Upper lobe of left lung (tissue), 6 donors: Measurements from ENCODE around the gene MIEF2. TPM values are rescaled to one million over a fixed set of nuclear protein-coding genes. Genes with fewer than 3 reads are reported as not detected.
A peak's percentile ranks its signal among the peaks of the same experiment; 100 is the strongest.

ENCODE experiments used
- ATAC-seq, 2 donors: fragments of 200-7000 bp; cut with Tn5 transposase; one replicate each; pipeline ENCODE4 v1.9.1; 2022; ENCODE audit warnings: mild to moderate bottlenecking in 2 of 2, moderate library complexity in 2 of 2; ENCODE audit not compliant: low FRiP score in 2 of 2
- DNase-seq, 2 donors: peaks; one replicate each; pipeline ENCODE4 v3.0.0-alpha.2; 2019 to 2020
- H3K27ac ChIP-seq, 4 donors: fragments of 200-600 bp; sonication (generic); one replicate each; pipeline ENCODE4 v1.5.1; 2016 to 2019
- H3K27me3 ChIP-seq, 4 donors: fragments of 200-600 bp; sonication (generic); one replicate each; pipeline ENCODE4 v1.5.1; 2017 to 2019
- H3K36me3 ChIP-seq, 4 donors: fragments of 200-600 bp; sonication (generic); one replicate each; pipeline ENCODE4 v1.5.1; 2016 to 2019
- H3K4me1 ChIP-seq, 4 donors: fragments of 200-600 bp; sonication (generic); one replicate each; pipeline ENCODE4 v1.5.1; 2018 to 2019
- H3K4me3 ChIP-seq, 4 donors: fragments of 200-600 bp; sonication (generic); one replicate each; pipeline ENCODE4 v1.5.1; 2017 to 2019; ENCODE audit warnings: mild to moderate bottlenecking in 2 of 4, moderate library complexity in 1 of 4
- H3K9me3 ChIP-seq, 4 donors: fragments of 200-600 bp; sonication (generic); one replicate each; pipeline ENCODE4 v1.5.1; 2018 to 2019
- EP300 ChIP-seq, 4 donors: sonication (generic); formaldehyde crosslinking; IDR thresholded peaks; one replicate each; pipeline ENCODE4 v1.5.1; 2017; ENCODE audit warnings: antibody characterized with exemption in 4 of 4, control low read depth in 2 of 4
- POLR2A ChIP-seq, 4 donors: fragments of 450-650 bp; IDR thresholded peaks; one replicate each; pipeline ENCODE4 v1.5.1; 2016 to 2017; ENCODE audit warnings: antibody characterized with exemption in 4 of 4, mild to moderate bottlenecking in 2 of 4
- POLR2AphosphoS5 ChIP-seq, 2 donors: sonication (generic); formaldehyde crosslinking; IDR thresholded peaks; one replicate each; pipeline ENCODE4 v1.5.1; 2017; ENCODE audit warnings: antibody characterized with exemption in 2 of 2
- WGBS, 2 donors: methylation state at CpG; one replicate each; pipeline ENCODE4 v1.1.5; 2017 to 2018; 5-methylcytosine and 5-hydroxymethylcytosine counted together
- total RNA-seq, 6 donors: library from RNA; depleted of rRNA in 4 of 6; stranded (reverse); fragments of >200 nt in 4 of 6; gene quantifications; one replicate each; pipeline versions ENCODE4 v1.1.0 to v1.2.1, GENCODE V29; 2016 to 2021
- TF ChIP-seq, protein P1 (sequence below), 6 experiments: fragments of 450-650 bp in 4 of 6; fragments of 200-600 bp in 2 of 6; sonication (generic) in 2 of 6; IDR thresholded peaks; one replicate each; pipeline ENCODE4 v1.5.1; 2016 to 2019; ENCODE audit warnings: antibody characterized with exemption in 6 of 6
- donor health status: DM: no; HTN: no; CAD: no; lungs with moderate emphysema.
- donor health status: DM: no; HTN: yes; CAD: no; lungs with severe emphysema.

The MIEF2 gene
- total RNA-seq, 6 donors from 2014 or later = 17.2 to 79.3 (median 31.8) TPM

DNA sequence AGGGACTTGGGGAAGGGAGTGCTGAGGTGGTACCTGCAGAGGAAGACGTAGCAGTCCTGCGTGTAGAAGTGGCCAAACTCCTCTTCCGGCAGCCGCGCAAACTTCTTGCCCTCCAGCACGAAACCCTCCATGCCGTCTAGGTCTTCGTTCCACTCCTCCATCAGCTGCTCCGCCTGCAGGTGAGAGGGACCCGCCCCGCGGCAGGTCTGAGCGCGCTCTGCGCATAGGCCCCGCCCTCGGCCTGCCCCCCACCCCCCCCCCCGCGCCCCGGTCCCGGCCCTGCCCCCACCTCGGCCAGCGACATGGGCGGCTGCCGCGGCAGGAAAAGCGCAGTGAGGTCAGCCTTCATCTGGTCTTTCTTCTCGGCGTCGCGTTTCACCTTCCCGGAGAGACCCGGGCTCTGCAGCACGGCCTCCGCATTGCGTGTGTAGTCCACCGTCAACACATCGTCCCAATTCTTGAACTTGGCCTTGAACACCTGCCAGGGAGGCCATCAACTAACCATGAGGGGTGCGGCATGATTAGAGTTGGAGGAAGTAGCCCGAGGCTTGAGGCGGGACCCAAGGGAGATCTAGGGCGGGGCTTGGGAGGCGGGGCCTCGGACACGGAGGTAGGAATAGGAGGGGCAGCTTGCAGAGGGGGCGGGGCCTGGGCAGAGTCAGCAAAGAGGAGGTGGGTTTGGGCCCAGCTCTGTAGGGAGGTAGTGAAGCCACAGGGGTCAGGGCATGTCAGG, 13.4 kb upstream of the MIEF2 start:
- WGBS, 2 donors = 70 to 71% methylated on average over 32 to 44 of the region's 46 CpGs
- Histone ChIP-seq H3K4me3 (peak overlapping the region in 2 of 4 donors; percentile 33 to 38), H3K4me1 (peaks cover 4 to 23% (median 15%) of the 10 kb centered on the region in 4 donors), H3K27ac (peak overlapping the region in 3 of 4 donors; percentile 21 to 55 (median 30)), H3K27me3 (no peaks in the 10 kb centered on the region), H3K9me3 (no peaks in the 10 kb centered on the region), H3K36me3 (peaks cover 18 to 97% (median 87%) of the 10 kb centered on the region in 4 donors)
- TF ChIP-seq EP300 (IDR thresholded peaks at IDR 0.05) (no peak), POLR2AphosphoS5 (IDR thresholded peaks at IDR 0.05) (no peak)
- peak; percentile 64 to 82 for ATAC-seq
- DNase-seq = peak; percentile 85 to 91

DNA sequence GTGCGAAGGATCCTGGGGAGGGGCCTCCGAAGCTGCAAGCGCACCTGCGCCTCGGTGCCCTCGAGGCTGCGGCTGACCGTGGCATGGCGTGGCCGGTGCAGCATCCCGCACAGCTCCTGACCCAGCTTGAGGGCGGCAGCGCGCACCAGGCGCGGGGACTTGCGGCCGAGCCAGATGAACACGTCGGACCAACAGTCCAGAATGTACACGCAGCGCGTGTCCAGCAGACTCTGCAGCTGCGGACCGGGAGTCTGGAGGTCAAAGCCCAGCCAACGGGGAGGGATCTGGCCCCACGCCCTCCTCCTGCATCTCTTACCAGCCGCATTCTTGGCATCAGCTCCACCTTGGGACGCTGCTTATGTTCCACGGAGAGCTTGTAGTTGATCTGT, 12.9 kb upstream of the MIEF2 start:
- 85 to 90% methylated on average over 16 to 30 of the region's 30 CpGs for WGBS, 2 donors
- peak in 1 of 2 donors; percentile 86 for DNase-seq

DNA sequence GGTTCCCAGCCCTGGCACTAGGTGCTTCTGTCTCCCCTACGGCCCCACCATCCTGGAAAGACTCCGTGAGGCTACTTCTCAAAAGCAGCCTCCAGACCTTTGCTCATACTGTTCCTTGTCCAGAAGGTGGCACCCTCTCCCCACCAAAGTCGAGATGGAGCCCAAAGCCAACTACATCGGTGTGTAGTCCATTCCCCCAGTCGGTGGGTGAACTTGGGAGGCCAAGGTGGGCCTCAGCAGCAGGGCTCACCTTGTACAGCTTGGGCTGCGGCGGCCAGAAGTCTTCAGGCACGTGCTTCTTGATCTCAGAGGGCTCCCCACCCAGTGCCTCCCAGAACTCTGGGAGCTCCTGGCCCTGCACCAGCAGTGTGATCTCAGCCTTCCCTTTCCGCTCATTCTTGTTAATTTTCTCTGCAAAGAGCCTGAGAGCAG, 12.1 kb upstream of the MIEF2 start:
- DNase-seq (peak in 1 of 2 donors; percentile 58), ATAC-seq (peak; percentile 64 to 74)
- Histone ChIP-seq H3K4me1 (peaks cover 4 to 23% (median 15%) of the 10 kb centered on the region in 4 donors), H3K27me3 (no peaks in the 10 kb centered on the region), H3K36me3 (peaks cover 26 to 98% (median 92%) of the 10 kb centered on the region in 4 donors), H3K27ac (peak overlapping the region in 3 of 4 donors; percentile 21 to 44 (median 32)), H3K4me3 (no peak overlapping the region), H3K9me3 (no peaks in the 10 kb centered on the region)
- 33 to 34% methylated on average over 9 of the region's 9 CpGs for WGBS, 2 donors
- TF ChIP-seq POLR2AphosphoS5 (IDR thresholded peaks at IDR 0.05) (no peak), POLR2A (IDR thresholded peaks at IDR 0.05) (no peak), EP300 (IDR thresholded peaks at IDR 0.05) (no peak)
- TF ChIP-seq, protein P1, sequence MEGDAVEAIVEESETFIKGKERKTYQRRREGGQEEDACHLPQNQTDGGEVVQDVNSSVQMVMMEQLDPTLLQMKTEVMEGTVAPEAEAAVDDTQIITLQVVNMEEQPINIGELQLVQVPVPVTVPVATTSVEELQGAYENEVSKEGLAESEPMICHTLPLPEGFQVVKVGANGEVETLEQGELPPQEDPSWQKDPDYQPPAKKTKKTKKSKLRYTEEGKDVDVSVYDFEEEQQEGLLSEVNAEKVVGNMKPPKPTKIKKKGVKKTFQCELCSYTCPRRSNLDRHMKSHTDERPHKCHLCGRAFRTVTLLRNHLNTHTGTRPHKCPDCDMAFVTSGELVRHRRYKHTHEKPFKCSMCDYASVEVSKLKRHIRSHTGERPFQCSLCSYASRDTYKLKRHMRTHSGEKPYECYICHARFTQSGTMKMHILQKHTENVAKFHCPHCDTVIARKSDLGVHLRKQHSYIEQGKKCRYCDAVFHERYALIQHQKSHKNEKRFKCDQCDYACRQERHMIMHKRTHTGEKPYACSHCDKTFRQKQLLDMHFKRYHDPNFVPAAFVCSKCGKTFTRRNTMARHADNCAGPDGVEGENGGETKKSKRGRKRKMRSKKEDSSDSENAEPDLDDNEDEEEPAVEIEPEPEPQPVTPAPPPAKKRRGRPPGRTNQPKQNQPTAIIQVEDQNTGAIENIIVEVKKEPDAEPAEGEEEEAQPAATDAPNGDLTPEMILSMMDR (IDR thresholded peaks at IDR 0.05) = peak; percentile 33 to 74 (median 54)

More for the DNA sequence above, 12.9 kb upstream of the MIEF2 start:
- Histone ChIP-seq H3K4me3 (no peak overlapping the region), H3K4me1 (peaks cover 4 to 23% (median 15%) of the 10 kb centered on the region in 4 donors), H3K36me3 (peaks cover 19 to 98% (median 89%) of the 10 kb centered on the region in 4 donors), H3K27me3 (no peaks in the 10 kb centered on the region), H3K27ac (peak overlapping the region in 3 of 4 donors; percentile 21 to 44 (median 32)), H3K9me3 (no peaks in the 10 kb centered on the region)
- no peak for TF ChIP-seq POLR2AphosphoS5 (IDR thresholded peaks at IDR 0.05)
- no peak for TF ChIP-seq POLR2A (IDR thresholded peaks at IDR 0.05)
- no peak for TF ChIP-seq EP300 (IDR thresholded peaks at IDR 0.05)
- TF ChIP-seq, protein P1 (IDR thresholded peaks at IDR 0.05) = no peak
- no peak for ATAC-seq

GRCh38 chr17:18248811-18249210, 11.7 kb upstream of the MIEF2 start:
- H3K27ac ChIP-seq = peak overlapping the region in 3 of 4 donors; percentile 21 to 42 (median 32)
- peaks cover 26 to 98% (median 93%) of the 10 kb centered on the region in 4 donors for H3K36me3 ChIP-seq
- TF ChIP-seq POLR2A (IDR thresholded peaks at IDR 0.05) = no peak
- no peak for TF ChIP-seq EP300 (IDR thresholded peaks at IDR 0.05)
- TF ChIP-seq POLR2AphosphoS5 (IDR thresholded peaks at IDR 0.05) = no peak
- TF ChIP-seq, protein P1 (IDR thresholded peaks at IDR 0.05) = no peak
- H3K4me3 ChIP-seq = no peak overlapping the region
- peaks cover 4 to 23% (median 15%) of the 10 kb centered on the region in 4 donors for H3K4me1 ChIP-seq
- 83 to 85% methylated on average over 5 to 7 of the region's 7 CpGs for WGBS, 2 donors
- H3K9me3 ChIP-seq = no peaks in the 10 kb centered on the region
- ATAC-seq (no peak), DNase-seq (no peak)
- H3K27me3 ChIP-seq = no peaks in the 10 kb centered on the region

GRCh38 chr17:18250259-18250658, 10.2 kb upstream of the MIEF2 start:
- no peaks in the 10 kb centered on the region for H3K9me3 ChIP-seq
- H3K36me3 ChIP-seq = peaks cover 36 to 99% (median 97%) of the 10 kb centered on the region in 4 donors
- no peaks in the 10 kb centered on the region for H3K27me3 ChIP-seq
- 80 to 84% methylated on average over 9 of the region's 9 CpGs for WGBS, 2 donors
- H3K4me1 ChIP-seq = peaks cover 4 to 23% (median 15%) of the 10 kb centered on the region in 4 donors
- ATAC-seq = no peak
- no peak overlapping the region for H3K27ac ChIP-seq
- TF ChIP-seq POLR2A (IDR thresholded peaks at IDR 0.05) (no peak), EP300 (IDR thresholded peaks at IDR 0.05) (no peak), POLR2AphosphoS5 (IDR thresholded peaks at IDR 0.05) (no peak)
- TF ChIP-seq, protein P1 (IDR thresholded peaks at IDR 0.05) = no peak
- DNase-seq = no peak
- no peak overlapping the region for H3K4me3 ChIP-seq
